Pulmonary artery endothelial cell (primary cell): Measurements from ENCODE around the gene PTPN14. TPM values are rescaled to one million over a fixed set of nuclear protein-coding genes. Genes with fewer than 3 reads are reported as not detected.
A peak's percentile ranks its signal among the peaks of the same experiment; 100 is the strongest.
"Not testable (repeated sequence)": the region's sequence is repeated elsewhere in the genome, so short reads cannot be mapped to it uniquely, and the experiment has no call there.

ENCODE experiments used
- DNase-seq: peaks from one replicate; pipeline ENCODE4 v3.0.0-alpha.2; 2011; ENCODE audit warnings: low read depth, low spot score
- total RNA-seq: library from RNA; depleted of rRNA; stranded (reverse); fragments of >200 nt; gene quantifications from 2 replicates; pipeline ENCODE4 v1.2.3, GENCODE V29; 2014

The PTPN14 gene
- total RNA-seq, 1 donor from 2014 or later: 58.9 TPM

GRCh38 chr1:214402613-214403083 lies 148.8 kb downstream of the PTPN14 start:
- peak; percentile 26 for DNase-seq

GRCh38 chr1:214401666-214402065 lies 149.7 kb downstream of the PTPN14 start:
- no peak for DNase-seq

DNA sequence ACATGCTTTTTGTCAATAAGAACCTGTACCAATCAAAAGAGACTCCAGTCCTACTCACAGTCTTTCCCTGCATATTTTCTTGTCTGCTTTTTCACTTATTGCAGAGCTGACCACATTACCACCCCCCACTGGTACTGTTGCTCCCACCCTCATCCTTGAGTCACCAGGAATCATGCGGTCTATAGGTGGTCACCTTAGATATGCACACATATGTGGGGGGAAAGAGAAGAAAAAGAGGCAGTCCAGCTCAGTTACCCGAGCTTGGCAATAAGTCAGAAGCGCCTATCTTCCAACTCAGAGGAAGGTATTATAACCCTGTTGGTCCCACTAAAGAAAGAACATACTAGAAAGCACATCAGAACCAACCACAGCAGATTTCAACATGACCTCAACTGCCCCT lies 151.3 kb downstream of the PTPN14 start:
- no peak for DNase-seq

GRCh38 chr1:214398490-214398889 lies 152.9 kb downstream of the PTPN14 start:
- DNase-seq: no peak

- DNase-seq: no peak
These were observed 153.9 kb downstream of the PTPN14 start for GRCh38 chr1:214397497-214397896.

GRCh38 chr1:214396330-214396729 lies 155.1 kb downstream of the PTPN14 start:
- no peak for DNase-seq

- DNase-seq: not testable (repeated sequence)
These were observed 156.8 kb downstream of the PTPN14 start for GRCh38 chr1:214394569-214394968.

DNA sequence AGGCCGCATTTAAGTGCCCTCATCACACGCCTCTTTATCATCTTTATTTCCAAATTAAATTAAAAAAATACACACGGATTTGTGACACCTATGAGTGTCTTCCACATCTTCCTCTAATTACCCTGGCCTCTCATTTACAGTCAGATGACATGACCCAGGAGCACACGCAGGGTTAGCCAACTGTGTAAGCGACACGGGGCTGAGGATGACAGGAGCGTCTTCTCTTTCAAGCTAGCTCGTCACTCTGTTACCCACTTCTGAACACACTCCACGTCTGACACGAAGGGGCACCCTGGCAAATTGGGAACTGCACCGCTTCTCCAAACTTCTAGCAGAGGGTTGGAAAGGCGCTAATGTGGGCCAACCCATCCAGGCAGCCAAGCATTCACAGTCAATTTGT lies 158.3 kb downstream of the PTPN14 start:
- no peak for DNase-seq

- DNase-seq: no peak
These were observed 159.3 kb downstream of the PTPN14 start for GRCh38 chr1:214391873-214392645.

DNA sequence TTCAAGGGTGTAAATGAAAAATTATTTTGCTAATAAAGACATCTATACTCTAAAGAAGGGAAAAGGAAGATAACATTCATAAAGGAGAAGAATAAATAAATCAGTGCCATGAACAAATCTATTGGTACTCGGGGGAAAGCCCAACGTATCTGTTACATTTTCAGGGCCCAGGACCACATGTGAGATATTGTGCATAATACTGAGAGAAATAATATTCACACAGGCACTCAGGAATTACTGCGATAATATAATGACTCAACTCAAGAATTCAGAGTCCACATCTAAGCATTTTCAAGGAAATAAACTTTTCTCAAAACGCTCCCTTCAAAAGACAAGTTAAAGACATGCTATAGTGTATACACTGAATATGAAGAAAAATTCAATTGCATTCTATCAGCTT lies 161.7 kb downstream of the PTPN14 start:
- no peak for DNase-seq

GRCh38 chr1:214386747-214387146 lies 164.7 kb downstream of the PTPN14 start:
- no peak for DNase-seq

DNA sequence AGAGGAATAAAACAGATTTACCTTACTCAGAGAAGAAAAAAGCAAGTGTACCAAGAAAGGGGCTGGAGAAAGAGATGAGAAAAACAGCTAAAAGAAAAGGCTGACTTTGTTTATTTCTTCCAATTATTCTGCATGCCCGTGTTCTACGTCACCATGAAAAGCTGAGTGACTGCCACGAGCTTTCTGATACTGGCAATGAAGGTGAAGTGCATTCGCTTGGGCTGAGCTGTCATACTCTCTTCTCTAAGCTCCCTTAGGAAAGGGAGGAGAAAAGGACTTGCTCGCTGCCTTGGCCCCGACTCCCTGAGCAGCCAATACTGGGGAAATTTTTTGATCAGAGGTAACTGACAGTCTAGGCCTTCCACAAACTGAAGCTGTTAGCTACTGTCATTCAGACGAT lies 165.1 kb downstream of the PTPN14 start:
- no peak for DNase-seq

- no peak for DNase-seq
These were observed 166.0 kb downstream of the PTPN14 start for GRCh38 chr1:214385428-214385827.

- DNase-seq: no peak
These were observed 166.9 kb downstream of the PTPN14 start for GRCh38 chr1:214384373-214385079.

GRCh38 chr1:214383381-214384372 lies 167.7 kb downstream of the PTPN14 start:
- DNase-seq: no peak

DNA sequence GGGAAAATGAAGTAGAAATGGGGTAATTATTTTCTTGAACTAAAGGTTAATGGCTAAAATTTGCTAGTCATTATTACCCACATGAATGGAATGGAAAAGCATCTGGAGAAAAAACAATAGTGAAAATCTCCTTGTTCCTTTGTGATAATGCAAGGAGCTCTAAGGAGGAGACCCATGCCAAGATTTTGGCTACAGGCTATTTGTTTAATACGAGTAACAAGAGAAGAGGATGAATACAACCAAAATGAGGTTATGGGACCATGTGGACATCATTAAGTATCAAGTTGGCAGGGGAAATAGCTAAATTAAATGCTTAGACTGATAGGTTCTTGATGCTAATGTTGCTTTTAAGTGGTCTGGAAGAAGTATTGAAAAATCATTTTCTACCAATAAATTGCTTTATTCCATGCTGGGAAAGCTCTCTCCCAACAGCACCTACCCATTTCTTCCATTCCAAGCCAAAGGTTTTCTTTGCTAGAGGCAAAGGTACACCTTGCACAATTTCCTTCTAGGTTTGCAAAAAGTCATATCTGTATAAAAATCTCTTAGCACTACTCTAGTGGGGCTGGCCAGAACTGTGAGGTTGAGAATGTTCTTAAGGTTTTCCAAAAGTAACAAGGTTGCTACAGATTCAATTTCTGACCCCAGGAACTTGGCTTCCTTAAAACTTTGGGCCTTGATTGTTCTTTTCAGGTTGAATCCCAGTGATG lies 170.3 kb downstream of the PTPN14 start:
- DNase-seq: no peak

- DNase-seq: no peak
These were observed 171.0 kb downstream of the PTPN14 start for GRCh38 chr1:214380396-214380795.

DNA sequence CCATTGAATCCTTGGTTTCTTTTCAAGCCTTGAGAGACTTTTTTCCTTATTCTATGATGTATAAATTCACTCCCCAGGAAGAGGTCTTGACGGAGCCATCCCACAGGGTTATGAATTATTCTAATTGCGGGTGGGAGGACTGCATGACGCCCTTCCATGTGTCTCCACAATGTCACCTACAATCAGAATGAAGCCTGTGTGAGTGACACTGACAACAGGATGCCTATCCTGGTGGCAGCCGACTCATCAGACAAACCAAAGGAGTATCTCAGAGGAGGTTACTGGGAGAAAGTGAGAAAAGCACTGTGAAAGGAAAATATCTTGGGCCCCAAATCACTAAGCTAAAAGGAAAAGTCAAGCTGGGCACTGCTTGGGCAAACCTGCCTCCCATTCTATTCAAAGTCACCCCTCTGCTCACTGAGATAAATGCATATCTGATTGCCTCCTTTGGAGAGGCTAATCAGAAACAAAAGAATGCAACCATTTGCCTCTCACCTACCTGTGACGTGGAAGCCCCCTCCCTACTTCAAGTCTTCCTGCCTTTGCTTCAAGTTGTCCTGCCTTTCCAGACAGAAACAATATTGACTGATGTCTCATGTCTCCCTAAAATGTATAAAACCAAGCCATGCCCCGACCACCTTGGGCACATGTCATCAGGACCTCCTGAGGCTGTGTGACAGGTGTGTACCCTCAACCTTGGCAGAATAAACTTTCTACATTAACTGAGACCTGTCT lies 172.0 kb downstream of the PTPN14 start:
- no peak for DNase-seq

DNA sequence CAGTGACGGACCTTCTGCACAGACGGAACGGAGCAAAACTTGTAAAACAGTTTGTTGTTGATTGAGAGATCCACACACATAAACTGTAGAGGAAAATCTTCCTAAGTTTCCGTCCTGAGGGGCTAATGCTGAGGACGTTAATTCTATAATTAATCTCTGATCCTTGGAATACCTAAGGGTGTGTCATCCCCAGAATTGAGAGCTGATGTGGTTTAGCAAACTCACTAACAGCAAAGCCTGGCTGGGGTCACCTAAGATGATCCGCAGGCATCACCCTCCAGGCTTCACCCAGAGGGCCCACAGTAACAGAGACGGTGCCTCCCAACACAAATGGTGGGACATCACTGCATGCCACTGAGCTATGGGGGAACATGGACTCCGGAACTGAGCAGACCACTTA lies 172.9 kb downstream of the PTPN14 start:
- DNase-seq: no peak

DNA sequence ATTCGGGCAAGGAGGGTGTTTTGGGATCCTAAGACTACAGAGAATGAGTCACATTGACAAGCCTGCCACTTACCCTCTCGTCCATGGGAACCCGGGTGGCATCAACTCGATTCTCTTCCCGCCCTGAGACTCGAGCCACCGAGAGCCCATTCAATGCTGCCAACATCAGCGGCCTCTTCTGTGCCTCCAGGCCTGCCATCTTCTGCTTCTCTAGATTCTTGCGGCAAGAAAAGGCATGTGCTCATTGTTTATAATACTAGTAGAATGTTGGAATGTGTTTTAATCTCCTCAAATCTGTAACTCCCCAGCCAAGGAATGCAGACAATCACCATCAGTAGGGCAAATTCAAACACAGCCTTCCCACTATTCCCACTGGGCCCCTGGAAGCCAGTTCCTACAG lies 173.5 kb downstream of the PTPN14 start:
- DNase-seq: no peak
